ENCODE measurements around the gene INHBB.

GRCh38 chr2:120314690-120315366 lies 31.1 kb upstream of the INHBB start:
- no peak for TF ChIP-seq CTCF (IDR thresholded peaks at IDR 0.05)
- no peak for TF ChIP-seq POLR2A (IDR thresholded peaks at IDR 0.05)

Measured in thyroid gland (tissue), 4 donors.